HG02973 (cell line): Measurements from ENCODE around the gene CBY1.
A peak's percentile ranks its signal among the peaks of the same experiment; 100 is the strongest.

Source experiments
- ATAC-seq: cut with Tn5 transposase; IDR thresholded peaks from one replicate; pipeline ENCODE4 v1.9.1; 2021; ENCODE audit warnings: moderate library complexity; ENCODE audit not compliant: unreplicated experiment

CBY1 gene

DNA sequence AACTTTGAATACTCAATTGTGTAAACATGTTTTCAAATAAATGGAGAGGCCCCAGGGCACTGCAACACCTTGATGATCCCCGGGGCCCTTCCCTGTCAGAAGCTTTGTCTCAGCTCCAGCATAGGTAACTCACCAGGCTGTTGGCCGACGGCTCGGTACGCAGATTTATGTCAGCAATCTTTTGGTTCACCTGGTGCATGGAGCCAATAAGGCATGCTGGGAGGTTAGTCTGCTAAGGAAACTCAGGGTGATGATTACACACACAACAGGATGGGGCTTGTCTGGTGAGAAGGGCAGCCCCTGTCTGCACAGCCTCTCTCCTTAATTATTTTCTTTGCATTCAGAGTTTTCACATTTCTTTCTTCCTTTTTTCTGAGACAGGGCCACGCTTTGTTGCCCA lies 11.0 kb upstream of the CBY1 start:
- ATAC-seq = no peak

DNA sequence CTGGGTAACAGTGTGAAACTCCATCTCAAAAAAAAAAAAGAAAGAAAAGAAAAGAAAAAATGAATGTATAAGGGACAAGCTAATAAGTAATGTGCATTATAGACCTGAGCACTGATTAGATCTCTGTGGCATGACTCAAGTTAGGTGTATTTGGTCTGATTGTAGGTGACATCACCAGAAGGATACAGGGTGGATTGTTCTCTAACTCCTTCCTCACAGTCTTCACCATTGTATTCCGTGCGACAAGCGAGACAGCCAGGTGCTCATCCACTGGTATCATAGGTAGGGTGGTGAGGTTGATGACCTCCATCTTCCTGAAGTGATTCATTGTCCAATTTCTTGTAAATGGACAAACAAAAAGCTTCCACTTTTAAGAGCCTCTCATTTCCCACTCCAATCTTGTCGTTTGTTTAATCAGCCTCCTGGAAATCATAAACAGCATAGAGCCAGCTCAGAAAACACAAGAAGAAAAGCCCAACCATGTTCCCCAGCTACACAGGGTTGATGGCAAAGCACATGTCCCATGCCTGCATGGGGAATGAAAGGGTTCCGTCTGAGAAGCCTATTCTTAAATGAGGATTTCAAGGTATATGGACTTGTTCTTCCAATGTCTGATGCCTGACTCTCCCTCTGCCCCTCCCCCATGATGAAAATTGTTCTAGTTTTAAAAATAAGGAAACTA lies 6.5 kb upstream of the CBY1 start:
- no peak for ATAC-seq

DNA sequence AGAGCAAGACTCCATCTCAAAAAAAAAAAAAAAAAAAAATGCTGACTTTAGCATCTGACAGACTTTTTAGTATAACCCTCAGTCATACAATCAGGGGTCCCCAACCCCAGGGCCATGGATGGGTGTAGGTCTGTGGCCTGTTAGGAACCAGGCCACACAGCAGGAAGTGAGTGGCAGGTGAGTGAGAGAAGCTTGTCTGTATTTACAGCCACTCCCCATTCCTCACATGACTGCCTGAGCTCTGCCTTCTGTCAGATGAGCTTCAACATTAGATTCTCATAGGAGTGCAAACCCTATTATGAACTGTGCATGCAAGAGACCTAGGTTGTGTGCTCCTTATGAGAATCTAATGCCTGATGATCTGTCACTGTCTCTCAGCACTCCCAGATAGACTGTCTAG lies 3.6 kb upstream of the CBY1 start:
- ATAC-seq = no peak

- no peak for ATAC-seq
Observed at GRCh38 chr22:38653741-38654140, 2.7 kb upstream of the CBY1 start.

DNA sequence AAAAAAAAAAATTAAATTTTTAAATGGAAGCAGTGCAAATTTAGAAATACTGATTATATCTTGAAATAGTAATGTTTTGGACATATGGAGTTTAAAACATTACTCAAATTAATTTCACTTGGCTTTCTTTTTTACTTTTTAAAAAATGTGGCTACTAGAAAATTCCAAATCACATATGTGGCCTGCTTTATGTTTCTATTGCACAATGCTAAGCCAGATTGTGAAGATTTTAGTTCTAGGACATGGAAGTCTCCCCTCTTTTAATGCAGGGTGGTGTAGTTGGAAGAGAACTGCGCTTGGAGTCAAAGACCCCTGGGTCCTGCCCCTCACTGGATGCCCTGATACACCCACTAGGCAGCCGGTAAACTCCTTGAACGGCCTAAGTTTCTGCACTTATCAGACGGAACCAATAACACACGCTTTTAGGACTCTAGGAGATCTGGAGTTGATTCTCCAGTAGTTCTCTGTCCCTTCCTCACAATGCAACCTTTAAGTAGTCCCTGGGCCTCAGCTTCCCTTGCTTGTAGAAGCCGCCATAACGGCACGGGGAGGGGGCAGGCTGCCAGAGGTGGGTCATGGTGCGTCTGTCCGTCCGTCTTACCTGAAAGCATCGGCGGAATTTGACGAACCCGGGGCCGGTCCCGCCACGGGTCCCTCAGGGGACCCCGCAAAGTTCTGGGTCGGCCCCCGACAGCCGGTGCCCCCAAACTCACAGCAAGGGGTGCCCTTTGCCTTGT lies 751 bp upstream of the CBY1 start:
- ATAC-seq = peak; percentile 25

DNA sequence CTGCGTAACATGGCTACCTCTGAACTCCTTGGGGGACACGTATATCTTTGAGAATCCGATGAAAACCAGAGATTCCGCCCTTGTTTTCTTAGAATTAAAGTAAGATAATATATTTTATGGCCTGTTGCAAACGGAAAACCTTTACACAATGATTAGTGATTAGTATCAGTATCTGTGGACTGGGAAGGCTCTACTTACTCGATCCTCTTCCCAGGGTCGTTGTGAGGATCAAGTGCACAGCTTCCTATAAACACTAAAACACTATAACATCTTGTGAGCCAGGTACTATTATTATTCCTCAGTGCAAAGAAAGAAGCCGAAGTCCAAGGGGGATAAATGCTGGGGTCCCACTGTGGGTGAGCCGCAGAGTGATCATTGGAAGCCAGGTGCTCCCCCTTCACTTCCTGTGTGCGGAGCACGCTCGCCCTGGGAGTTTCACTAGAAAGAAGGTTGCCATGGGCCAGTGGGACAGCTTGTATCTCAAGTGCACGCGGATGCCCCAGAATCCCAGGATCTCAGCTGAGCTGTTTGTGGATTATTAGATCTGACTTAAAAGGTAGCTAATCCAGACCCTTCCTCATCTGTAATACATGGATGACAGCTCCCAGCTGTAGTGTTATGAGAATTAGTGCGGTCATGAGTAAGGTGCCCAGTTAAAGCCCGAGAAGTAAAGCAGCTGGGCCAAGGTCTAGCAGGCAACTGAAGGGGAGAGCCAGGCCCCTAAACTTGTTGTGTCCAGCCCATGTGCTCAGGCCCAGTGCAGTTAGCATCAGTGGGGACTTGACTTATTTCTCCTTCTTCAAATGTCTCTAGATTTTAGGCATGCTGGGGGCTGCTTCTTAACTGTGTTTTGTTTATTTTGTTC lies 839 bp downstream of the CBY1 start:
- ATAC-seq = peak; percentile 46

DNA sequence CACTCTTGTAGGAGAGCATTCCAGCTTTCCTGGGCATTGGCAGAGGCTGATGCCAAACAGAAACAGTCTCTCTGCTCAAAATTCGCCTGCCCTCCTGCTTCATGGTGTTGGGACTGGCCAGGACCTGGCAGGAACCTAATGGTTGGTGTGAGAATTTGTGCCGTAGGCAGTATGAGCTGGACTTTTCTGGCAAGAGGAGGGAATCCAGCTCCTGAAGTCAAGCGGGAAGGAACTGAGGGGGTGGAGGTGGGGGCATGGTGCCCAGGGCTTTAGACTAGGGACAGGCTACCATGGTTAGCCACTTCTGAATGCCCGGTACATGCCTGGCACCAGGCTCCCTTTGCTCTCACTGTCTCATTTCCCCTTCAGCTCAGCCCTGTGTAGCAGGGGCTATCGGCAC lies 18.4 kb downstream of the CBY1 start:
- no peak for ATAC-seq

GRCh38 chr22:38675833-38676232 lies 19.4 kb downstream of the CBY1 start:
- ATAC-seq = no peak

DNA sequence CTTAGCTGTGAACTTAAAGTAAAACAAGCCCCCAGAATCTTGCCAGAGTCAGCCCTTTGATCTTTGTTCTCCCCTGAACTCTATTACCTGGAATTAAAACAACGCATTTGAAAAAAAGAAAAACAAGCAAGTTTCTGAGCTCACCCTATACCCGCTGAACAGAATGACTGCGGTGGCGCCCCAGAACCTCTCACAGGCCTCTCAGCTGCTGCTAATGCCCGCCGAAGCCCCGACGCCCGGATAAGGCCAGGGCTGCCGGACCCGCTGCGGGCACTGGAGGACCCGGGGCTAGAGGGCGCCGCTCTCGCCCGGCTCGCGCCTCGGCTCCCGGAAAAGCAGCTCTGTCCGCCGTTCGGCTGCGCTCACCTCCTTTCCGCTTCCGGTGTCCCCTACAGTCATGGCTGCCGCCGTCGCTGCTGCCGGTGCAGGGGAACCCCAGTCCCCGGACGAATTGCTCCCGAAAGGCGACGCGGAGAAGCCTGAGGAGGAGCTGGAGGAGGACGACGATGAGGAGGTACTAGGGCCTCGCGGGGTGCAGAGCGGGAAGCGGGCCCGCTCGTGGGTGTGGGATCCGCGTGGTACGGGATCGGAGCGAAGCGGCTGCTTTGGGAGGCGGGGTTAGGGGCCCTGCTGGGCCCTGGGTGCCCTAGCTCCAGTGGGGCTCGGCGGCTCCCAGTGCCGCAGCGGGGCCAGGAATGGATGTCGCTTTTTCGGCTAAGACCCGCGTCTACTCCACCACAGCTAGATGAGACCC lies 25.3 kb downstream of the CBY1 start, which contains the start of gene TOMM22:
TSS of gene TOMM22 (plus strand) at position 376 of the 754 bp plus-strand sequence. CDS start at position 398, 22 bp downstream.
- peak; percentile 87 for ATAC-seq

DNA sequence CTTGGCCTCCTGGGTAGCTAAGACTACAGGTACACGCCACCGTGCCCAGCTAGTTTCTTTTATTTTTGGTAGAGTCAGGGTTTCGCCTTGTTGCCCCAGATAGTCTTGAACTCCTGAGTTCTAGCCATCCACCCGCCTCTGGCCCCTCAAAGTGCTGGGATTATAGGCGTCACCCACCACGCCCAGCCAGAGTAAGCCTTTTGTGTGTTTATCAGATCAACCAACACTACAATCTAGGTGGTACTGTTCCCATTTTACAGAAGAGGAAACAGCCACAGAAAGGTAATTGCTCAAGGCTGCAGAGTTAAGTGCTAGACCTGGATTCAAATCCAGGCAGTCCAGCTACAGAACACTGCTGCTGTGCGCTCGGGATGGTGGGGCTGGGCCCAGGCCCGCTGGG lies 28.5 kb downstream of the CBY1 start:
- ATAC-seq = no peak

DNA sequence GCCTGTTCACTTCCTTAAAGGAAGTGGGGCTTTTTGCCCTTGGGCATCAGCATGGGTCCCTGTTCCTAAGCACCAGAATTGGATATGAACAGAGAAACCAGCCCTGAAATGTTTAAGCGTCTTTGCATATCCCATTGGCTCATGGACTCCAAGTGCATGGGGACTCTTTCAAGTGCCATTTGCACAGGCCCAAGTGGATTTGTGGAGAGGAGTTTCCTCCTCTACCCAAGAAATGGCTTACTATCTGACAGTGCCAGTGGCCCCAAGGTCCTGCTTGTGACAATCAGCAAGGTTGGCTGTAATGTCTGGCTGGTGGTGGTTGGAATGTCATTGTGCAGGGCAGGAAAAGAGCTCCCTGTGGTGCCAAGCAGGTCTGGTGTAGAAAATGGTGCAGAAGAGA lies 29.3 kb downstream of the CBY1 start:
- ATAC-seq = no peak

DNA sequence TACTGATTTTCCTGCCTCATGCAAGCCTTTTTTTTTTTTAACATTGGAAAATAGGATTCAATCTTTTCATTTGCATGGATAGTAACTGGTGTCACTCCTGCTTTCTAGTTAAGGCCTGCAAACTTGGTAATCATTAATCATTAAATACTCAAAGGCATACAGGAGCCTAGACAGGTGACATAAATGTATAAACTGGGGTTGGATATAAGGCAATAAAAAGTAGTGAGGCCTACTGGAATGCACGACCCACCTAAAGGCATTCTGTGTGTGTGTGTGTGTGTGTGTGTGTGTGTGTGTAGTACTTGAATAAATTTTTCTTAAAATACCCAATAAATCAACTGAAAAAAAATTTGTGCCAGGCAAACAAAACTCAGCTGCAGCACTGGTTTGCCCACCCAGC lies 33.2 kb downstream of the CBY1 start:
- no peak for ATAC-seq

GRCh38 chr22:38694049-38694448 lies 37.6 kb downstream of the CBY1 start:
- ATAC-seq = no peak

DNA sequence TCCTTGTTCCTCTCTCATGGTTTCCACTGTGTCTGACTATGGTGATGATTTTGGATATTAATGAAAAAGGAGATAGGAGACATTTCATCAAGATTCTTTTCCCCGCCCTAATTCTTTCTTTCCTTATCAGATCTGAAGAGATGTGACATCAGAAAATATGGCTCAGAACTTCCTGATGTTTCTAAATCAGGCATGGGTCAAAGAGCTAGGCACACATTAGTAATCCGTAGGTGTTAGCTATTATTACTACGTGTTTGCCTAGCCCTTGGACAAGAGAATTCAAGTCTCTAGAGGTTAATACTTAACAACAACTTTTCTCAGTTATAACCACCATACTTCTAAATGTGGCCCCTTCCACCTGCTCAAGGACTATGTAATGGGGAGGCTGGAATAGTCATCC lies 38.5 kb downstream of the CBY1 start:
- ATAC-seq = no peak

GRCh38 chr22:38696606-38697424 lies 40.4 kb downstream of the CBY1 start:
- no peak for ATAC-seq

GRCh38 chr22:38697425-38698089 lies 41.1 kb downstream of the CBY1 start:
- ATAC-seq = no peak

DNA sequence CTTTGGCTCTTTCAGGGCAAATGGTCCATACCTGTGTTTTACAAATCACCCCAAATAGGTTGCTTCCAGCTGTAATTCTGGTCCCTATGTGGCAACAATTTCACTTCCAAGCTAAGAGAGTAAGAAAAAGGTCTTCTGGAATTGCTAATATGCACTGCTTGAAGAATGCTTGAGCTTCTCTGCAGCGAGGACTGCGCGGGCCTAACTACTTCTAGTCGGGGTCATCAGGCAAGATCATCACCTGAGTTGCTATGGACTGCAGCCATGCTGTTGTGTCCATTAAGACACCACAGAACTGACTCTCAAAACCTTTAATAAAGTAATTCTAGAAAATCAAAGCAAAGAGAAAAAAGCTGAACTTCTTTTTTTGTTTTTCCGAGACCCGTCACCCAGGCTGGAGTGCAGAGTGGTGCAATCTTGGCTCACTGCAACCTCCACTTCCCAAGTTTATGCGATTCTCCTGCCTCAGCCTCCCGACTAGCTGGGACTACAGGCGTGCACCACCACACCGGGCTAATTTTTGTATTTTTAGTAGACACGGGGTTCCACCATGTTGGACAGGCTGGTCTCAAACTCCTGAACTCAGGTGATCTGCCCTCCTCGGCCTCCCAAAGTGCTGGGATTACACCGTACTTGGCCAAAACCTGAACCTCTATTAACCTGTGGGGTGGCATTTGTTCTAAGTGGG lies 42.1 kb downstream of the CBY1 start:
- no peak for ATAC-seq

- no peak for ATAC-seq
Observed at GRCh38 chr22:38699143-38699542, 42.7 kb downstream of the CBY1 start.

DNA sequence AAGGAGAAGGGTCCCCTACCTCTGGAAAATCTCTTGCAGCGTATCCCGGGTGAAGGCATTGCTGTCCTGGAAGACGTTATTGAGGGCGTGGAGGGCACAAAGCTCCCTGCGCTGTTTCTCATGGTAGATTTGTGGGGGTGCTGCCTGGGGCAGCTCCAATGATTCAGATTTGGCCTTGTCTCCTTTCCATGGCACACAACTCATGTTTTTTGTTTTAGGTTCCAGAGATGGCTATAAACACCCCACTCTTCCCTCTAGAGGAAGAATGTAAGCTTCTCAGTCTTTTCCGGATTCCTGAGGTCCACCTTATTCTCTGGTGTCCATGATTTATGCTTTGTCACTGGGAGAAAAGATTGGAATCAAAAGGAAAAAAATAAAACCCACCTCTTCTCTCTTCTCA lies 43.3 kb downstream of the CBY1 start:
- ATAC-seq = no peak
